ENCODE results near the gene PTPRN2.

PTPRN2 gene

DNA sequence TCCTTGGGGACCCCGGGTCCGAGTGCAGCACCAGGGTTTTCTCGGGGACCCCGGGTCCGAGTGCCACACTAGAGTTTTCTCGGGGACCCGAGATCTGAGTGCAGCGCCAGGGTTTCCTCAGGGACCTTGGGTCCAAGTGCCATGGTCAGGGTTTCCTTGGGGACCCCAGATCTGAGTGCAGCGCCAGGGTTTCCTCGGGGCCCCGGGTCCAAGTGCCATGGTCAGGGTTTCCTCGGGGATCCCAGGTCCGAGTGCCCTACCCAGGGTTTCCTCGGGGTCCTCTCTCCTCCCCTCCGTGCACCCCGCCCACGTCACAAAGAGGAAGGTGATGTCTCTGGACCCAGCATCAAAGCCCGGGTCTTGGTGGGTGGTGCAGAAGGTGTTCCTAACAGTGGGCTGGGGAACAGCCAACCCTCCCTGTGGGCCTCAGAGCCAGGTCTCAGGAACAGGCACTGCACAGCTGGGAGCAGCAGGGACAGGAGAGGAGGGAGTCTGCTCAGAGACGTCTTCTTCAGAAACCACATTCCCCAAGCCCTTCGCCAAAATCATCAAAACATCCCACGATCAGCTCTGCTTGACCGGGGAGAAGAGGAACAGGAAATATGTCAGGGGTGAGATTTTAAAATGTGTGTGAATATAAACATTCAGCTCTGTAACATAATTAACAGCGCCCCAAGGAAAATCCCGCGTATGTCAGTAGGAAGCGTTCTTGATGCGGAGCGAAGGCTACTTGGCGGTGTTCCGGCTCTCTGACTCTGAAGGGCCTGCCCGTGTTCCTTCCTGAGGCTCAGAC lies 710.1 kb downstream of the PTPRN2 start:
- no peak for DNase-seq

DNA sequence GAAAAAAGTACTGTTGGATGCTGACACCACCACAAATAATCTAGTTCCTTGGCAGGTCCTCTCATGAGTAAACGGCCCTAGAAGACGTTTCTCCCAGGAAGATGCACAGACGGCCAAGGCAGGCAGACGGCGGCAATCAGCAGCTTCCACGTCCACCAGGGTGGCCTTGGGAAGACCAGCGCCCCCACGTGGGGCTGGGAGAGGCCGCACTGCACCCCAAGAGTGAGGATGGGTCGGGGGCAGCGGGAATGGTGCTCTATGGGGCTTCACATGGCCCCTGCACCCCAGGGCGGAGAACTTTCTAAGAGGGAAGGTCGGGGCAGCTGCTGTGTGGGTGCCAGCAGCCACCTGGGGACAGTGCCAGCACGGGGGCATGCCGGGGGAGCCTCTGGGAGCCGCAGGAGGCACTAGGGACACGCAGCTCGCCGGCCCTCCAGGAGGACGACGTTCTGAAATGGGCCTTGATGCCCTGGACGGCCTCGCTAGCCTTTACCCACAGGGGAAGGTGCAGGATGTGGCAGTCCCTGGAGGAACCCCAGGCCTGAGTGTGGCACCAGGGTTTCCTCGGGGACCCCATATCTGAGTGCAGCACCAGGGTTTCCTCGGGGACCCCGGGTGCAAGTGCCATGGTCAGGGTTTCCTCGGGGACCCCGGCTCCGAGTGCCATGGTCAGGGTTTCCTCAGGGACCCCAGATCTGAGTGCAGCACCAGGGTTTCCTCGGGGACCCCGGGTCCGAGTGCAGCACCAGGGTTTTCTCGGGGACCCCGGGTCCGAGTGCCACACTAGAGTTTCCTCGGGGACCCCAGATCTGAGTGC lies 710.9 kb downstream of the PTPRN2 start:
- no peak for DNase-seq

DNA sequence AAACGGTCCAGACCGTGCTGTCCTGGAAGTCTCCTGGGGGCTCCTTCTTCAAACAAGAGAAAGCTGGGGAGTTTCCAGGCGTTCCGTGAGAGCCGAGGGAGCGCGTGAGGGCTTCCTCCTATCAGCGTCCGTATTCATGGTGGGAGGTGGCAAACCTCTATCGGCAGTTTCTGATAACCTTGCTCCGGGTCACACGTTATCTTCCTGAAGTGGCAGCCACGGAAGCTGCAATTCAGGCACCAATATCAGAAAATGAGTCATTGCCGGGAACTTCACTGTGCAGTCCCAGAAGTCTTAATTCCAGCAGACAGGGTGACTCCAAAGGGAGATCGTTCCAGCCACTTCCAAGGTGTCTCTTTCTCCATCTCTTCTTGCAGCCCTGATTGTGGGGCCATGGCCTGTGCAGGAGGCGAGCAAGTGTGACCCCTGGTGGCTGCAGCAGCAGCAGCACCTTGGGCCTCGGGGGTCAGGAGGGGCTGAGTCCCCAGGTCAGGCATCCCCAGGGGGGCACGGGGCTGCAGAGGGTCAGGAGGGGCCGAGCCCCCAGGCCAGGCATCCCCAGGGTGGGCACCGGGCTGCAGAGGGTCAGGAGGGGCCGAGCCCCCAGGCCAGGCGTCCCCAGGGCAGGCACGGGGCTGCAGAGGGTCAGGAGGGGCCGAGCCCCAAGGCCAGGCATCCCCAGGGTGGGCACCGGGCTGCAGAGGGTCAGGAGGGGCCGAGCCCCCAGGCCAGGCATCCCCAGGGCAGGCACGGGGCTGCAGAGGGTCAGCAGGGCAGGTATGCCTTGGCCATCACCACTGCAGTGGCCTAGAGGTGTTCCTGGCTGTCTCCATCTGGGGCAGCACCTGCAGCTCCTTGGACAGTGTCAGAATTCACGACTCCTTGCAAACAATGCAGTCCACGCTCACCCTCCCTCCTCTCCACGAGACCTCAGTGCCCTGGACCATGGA lies 712.1 kb downstream of the PTPRN2 start:
- DNase-seq, result no peak

DNA sequence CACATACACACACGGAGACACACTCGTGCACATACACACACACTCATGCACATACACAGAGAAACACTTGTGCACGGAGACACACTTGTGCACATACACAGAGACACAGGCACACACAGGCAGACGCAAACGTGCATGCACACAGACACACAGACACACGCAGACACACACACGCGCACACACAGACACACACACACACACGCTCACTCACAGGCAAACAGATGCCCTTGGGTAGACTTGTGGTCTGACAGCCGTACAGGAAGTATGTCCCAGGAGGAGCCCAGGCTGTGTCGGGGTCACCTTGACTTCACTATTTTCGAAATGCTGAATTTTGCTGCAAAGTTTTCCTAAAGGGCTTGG lies 712.8 kb downstream of the PTPRN2 start:
- DNase-seq, result no peak

DNA sequence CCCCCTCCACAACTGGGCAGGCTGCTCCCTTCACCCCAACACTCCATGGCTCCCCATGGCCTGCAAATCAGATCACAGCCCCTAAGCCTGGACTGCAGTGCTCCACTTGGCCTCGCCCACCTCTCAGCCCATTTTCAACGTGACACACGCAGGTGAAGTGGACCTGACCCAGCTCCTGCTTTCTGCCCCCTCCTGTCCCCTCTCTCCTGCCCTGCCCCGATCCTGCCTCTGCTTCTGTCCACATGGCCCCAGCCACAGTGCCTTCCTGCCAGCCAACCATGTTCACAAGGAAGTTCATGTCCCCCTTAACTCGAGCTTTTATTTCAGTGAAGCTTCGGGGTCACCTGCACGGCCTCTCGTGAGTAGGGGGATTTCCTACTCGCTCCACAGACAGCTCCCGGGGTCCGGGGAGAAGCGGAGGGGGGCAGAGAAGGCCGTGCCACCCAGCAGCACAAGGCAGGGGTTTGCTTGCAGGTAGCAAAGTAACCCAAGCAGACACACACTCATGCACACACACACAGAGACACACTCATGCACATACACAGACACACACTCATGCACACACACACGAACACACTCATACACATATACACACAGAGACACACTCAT lies 713.3 kb downstream of the PTPRN2 start:
- no peak for DNase-seq

DNA sequence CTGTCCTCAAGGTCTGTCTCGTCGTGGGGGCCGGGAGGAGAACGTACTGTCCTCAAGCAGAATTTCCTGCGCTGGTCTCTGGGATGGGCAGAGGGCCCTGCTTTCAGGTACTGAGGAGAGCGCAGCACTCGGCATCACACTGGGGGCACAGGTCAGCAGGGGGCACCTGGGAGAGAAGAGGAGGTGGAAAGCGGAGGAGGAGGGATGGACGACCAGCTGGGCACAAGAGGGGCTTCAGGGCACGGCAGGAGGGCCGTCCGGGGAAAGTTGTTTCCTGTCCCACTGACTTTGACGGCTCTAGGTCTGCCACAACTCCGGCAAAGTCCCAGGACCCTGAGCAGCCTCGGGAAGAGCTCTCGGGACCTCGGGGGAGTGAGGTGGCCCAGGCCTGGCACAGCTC lies 714.0 kb downstream of the PTPRN2 start:
- DNase-seq, result no peak

DNA sequence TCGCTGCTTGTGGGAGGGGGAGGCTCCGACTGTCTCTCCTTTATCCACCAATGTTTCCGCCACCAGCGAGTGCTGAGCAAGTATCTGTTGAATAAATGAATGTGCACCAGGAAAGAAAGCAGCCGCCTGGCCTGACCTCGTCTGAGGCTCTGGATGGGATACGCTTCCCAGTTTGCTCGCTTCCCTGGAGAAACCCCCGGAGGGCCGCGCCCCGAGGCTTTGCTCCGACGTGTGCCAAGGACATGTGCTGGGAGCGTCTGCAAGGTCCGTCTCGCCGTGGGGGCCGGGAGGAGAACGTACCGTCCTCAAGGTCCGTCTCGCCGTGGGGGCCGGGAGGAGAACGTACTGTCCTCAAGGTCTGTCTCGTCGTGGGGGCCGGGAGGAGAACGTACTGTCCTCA lies 714.4 kb downstream of the PTPRN2 start:
- no peak for DNase-seq

DNA sequence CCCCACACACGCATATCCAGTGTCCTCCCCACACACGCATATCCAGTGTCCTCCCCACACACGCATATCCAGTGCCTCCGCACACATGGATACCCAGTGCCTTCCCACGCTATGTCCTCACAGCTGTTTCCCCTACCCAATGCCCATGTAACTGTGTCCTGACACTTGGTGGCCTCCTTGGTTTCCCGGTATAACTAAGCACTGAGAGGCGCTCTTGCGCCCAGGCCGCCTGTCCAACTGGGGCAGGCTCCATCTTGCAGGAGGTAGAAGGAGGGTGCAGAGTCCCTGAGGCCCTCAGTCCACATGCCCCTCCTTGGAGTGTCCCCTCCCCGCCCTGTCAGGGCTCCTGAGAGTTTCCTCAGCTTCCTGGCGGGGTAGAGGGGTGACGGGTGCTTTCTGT lies 715.2 kb downstream of the PTPRN2 start:
- DNase-seq, result no peak

DNA sequence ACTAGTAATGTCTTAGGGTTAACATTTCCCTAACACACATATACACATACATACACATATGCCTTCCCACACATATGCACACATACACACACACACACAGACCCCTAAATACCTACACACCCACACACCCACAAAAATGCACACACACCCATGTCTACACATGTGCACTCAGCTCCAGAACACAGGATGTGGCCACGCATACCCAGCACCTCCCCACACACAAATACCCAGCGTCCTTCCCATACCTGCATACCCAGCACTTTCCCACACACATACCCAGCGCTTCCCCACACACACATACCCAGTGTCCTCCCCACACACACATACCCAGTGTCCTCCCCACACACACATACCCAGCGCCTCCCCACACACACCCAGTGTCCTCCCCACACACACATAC lies 715.9 kb downstream of the PTPRN2 start:
- no peak for DNase-seq

DNA sequence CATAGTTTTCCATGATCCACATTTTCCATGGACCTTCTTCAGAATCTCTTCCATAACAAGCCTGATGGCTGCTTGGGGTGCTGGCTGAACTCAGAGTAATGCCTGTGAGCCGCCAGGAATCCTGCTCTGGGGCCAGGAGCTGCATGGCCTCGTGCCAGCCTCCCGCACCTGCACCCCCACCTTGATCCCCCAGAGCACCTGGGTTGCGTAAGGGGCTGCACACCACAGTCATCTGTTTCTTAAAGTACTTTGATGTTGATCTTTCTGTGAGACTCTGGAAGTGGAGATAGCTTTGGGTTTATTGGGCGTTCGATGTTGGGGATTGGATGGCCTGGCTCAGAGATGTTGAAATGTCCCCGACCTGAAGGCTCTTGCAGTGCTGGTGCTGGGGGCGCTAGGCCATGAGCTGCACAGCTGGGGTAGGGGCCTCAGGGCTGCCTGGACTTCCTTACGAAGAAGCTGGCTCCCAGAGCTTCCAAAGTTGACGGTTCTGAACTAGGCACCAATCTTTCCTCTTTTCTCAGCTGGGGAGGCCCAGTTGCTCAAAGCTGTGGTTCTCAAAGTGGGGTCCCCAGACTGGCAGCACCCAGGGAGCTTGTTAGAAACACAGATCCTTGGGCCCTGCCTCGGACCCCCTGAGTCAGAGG lies 716.9 kb downstream of the PTPRN2 start:
- DNase-seq, result no peak

DNA sequence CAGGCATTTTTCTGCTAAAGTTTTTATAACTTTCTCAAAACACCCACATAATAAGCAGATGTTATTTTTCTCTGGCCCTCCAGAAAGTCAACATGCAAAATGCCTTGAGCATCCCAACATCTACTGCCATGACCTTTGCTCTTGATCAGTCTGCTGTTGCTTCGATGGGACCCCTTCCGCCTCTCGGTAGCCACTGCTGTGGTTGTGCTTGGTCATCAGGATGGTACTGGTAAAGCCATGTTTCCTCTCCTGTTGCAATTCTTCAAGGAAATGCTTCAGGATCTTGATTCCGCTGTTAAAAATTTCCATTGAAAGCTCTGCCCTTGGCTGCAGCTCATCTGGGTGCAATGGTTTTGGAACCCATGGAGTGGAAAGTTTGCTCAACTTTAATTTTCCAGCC lies 717.8 kb downstream of the PTPRN2 start:
- DNase-seq, result no peak

DNA sequence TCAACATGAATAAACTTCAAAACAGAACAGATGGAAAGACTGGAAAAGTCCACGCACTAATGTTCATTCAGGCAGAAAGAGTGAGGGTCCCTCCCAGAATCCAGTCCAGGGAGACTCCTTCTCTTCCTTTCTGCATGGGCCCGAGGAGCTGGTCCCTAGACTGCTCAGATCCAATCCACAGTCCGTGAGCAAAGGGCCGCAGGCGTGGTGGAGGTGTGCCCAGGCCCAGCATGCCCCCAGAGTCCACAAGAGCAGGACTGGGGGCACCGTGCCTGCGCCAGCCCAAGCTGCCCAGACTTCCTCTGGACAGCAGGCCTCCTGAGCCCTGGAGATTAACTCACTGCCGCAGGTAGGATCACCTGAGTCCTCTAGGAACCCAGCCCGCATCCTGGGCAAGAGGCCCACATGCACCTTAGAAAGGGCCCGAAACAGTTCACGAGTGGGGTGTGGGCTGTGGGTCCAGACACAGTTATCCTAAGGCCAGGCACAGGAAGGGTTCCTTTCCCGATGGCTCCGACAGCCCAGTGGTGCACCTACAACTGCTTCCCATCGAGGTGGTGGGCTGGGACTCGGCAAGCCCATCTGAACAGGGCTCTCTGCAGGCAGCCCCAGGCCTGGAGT lies 719.8 kb downstream of the PTPRN2 start:
- no peak for DNase-seq

DNA sequence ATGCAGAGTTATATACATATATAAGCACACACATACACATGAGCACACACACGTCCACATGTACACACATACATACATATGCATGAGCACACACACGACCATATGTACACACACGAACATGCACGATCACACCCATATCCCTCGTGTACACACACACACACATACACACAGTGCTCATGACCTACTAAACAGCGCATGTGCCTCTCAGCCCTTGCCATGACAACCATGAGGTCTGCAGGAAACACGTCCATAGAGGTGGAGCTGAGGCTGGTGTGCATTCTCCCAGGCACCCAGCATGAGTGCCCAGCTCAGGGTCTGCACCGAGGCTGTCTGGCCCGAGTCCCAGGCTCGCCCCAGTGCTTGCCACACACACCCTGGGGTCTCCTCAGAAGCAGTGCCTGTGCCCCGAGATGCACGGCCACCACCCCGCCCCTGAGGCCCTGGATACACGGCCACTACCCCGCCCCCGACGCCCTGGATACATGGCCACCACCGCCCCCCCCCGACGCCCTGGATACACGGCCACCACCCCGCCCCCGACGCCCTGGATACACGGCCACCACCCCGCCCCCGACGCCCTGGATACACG lies 721.2 kb downstream of the PTPRN2 start:
- DNase-seq, result no peak

DNA sequence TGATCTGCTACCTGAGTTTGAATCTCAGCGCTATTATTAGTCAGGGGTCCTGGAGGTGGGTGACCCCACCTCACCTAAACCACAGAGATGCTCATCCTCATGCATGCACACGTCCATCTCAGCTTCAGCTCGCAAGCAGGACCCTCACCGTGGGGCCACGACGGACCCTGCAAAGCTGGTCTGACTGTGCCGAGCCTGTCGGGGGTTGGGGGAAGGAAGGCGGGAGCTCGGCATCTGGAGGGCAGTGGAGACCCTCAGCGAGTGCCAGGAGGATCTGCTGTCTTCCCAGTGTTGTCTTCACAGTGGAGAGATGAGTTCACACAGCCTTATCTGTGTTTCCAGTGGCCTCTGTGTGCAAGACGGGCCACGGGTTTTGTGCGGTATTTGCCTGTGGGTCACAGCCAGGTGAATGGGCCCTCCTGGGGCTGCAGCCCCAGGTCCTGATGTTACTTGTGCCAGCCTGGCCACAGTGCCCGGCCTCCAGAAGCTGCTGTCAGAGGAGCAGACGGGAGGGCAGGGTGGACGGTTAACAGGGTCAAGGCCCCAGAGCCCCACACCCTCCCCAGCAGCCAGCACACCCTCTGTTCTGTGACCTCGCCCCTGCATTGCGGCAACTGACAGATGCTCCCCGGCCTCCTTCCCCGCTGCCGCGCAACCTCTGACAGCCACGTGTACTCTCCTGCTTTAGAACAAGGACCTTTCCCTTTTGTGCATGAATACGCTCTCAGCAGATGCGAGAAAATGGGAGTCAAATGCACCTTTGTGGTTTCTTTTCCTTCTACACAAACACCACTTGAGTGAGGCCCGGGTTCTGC lies 722.1 kb downstream of the PTPRN2 start:
- DNase-seq, result no peak

DNA sequence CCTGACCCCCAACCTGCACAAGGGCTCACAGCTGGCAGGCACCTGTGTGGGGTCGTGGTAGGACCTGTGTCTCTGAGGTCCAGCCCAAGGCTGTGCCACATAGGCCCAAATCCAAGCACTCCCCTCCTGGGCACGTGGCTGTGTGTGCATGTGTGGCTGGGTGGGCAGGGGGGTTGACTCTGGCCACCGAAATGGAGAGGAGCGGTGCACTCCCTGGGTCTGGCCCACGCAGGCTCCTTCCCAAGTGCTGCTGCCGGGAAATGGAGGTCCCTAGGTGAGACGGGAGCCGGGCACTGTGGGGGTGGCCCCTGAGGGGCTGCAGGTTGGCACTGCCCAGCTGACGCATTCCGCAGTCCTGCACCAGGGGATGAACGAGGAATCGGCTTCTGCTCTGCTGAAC lies 722.7 kb downstream of the PTPRN2 start:
- no peak for DNase-seq

DNA sequence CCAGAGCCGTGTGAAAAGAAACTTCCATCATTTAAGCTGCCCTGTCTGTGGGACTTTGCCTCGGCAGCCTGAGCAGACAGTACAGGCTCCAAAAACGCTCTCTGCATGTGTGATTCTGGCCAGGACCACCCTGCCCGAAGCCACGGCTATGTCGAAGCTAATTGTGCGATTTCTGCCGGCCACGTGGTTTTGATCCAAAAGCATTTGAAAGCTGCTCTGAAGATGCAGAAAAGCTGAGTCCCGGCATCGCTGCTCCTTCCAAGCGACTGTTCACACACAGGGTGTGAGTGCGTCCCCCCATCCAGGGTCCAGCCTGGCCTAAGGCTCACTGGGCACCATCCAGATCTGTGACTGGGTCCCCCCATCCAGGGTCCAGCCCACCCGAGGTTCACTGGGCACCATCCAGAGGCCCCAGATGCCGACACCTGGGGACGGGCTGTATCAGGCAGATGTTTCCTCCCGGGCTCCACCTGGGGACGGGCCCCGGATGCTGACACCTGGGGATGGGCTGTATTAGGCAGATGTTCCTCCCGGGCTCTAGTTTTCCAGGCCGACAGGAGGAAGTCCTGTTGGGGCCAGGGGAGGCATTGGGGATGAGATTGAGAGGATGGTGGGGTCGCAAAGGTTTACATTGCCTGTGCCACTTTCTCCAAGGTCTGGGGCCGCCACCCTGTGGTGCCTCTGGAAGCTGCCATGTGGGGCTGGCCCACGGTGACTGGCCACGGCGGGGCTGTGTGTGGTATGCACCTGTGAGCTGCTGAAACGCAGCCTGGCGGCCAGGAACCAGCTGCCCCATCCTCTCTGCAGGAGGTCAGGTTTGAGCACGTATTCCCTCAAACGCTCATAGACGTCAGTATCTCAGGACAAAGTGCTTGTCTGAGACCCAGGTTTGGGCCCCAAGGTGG lies 723.5 kb downstream of the PTPRN2 start:
- DNase-seq, result no peak

DNA sequence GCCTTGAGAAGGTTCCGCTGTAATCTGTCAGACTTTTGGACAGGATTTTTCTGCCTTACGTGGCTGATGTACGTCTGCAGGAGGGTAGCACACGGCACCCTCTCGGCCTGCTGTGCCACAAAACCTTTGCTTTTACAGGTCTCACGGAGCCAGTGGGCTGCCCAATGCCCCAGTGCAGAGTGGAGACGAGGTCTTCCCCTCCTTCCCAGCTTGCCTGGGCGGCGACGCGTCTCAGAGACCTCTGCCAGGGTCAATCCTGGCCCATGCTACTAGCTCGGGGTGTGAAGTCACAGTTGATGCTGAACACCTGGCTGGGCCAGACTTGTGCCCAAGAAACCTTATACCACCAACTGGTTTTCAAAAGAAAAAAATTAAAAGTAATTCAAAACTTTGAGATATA lies 724.4 kb downstream of the PTPRN2 start:
- no peak for DNase-seq

DNA sequence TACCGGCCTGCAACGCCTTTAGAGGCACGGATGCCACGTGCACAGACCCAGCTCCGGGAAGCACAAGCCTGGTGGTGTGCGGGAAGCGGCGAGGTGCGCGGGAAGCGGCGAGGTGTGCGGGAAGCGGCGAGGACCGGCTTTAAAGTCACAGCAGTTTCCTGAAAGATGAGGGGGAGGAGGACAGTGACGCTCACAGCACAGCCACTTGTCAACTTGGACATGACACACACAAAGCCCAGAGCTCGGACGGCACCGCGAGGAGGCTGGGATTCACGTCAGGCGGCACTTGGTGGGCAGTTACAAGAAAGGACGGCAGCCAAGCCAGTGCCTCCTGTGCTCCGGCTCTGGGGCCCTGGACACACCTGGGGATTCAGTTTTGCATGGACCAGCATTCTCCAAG lies 724.9 kb downstream of the PTPRN2 start:
- DNase-seq, result no peak

DNA sequence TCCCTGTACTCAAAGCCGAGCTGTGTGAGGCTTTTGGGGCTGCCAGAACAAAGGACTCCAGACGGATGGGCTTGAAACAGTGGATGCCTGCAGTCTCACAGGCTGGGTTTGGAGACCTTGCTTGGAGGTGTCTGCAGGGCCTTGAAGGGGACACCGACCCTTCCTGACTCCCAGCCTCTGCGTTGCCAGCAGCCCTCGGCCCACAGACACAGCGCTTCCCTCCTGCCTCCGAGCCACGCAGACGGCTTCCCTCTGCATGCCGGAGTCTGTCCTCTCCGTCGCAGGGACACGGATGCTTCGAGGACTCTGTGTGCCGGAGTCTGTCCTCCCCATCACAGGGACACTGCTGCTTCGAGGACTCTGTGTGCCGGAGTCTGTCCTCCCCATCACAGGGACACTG lies 726.1 kb downstream of the PTPRN2 start:
- no peak for DNase-seq
